GM12874 (cell line): ENCODE data around the gene CDH6.

Source experiments
- TF ChIP-seq, protein P1 (sequence below): IDR thresholded peaks from 2 replicates; pipeline ENCODE4 v1.5.1; 2011; ENCODE audit warnings: low read depth, mild to moderate bottlenecking, control low read depth, low read length, moderate library complexity; ENCODE audit not compliant: insufficient read depth

The CDH6 gene

DNA sequence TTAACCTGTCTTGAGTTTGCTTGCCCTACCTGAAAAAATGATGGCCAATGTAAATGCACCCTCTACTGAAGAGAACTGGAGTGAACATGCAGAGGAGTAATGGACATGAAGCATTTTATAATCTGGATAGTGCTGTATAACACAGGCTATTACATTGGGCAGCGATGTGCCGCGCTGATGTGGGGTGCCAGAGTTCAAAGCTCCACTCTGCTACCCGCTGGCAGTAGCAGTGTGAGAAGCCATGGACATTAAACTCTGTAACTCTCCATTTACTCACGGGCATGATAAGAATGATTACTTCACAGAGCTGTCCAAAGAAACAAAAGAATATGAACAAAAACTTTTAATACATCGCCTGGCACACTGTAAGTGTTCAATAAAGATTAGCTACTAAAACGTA is 7.5 kb upstream of the CDH6 start:
- TF ChIP-seq, protein P1, sequence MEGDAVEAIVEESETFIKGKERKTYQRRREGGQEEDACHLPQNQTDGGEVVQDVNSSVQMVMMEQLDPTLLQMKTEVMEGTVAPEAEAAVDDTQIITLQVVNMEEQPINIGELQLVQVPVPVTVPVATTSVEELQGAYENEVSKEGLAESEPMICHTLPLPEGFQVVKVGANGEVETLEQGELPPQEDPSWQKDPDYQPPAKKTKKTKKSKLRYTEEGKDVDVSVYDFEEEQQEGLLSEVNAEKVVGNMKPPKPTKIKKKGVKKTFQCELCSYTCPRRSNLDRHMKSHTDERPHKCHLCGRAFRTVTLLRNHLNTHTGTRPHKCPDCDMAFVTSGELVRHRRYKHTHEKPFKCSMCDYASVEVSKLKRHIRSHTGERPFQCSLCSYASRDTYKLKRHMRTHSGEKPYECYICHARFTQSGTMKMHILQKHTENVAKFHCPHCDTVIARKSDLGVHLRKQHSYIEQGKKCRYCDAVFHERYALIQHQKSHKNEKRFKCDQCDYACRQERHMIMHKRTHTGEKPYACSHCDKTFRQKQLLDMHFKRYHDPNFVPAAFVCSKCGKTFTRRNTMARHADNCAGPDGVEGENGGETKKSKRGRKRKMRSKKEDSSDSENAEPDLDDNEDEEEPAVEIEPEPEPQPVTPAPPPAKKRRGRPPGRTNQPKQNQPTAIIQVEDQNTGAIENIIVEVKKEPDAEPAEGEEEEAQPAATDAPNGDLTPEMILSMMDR: no peak

DNA sequence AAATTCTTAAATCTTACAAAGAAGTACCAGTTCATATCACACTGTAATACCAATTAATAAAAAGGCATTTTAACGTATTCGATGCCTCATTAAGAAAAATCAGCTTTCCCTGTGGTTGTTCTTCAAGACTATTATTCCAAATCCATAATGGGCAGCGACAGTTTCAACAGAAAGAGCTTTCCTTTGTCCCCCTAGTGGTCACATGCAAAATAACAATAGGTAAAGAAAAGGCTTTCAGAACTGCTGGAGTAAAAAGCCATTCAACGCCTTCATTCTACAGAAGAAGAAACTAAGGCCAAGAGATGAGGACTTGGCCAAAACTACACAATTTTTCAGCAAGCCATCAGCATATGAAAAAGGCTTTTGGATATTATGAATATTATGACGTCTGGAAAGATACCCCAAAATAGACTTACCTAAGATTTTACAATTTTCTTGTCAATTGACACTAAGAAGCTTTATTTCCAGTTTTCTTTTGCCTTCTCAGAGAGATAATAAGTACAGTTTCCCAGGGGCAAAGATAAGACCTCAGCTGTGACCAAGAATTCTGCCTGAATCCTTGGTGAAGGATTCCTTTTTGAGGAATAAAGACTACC is 6.7 kb upstream of the CDH6 start:
- TF ChIP-seq, protein P1: peak; percentile 69

DNA sequence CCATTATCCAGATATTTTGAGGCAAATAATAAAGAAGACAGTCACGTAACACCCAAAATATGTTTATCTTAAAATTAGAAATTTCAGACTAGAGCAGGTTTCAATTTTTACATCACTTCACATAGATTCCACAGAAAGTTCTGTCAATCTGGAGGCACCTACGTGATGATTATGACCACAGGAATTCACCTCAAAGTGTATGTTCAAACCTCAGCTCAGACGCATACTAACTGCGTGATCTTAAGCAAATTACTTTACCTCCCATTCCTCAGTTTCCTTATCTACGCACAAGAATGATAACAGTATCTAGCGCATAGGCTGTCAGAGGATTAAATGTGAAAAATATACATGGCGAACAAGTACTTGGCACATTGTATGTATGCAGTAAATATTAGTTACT is 5.9 kb upstream of the CDH6 start:
- TF ChIP-seq, protein P1: no peak

DNA sequence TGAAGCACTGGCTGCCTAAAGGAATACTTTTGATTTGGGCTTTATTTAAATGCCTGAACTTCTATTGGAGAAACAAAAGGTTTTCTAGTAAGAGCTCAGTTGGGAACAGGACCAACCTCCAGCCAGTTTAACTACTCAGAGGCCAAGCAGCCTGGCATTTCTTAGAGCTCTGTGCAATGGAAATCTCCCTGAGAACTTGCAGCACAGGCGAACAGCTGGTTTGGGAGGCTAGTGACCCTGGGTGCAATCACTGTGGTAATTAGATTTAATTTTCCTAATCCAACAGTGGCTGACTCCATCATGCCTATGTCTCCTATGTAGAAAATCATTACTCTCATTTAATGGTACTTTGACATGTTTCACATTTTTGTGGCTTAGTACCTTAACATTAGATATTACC is 1.0 kb upstream of the CDH6 start:
- TF ChIP-seq, protein P1: no peak

DNA sequence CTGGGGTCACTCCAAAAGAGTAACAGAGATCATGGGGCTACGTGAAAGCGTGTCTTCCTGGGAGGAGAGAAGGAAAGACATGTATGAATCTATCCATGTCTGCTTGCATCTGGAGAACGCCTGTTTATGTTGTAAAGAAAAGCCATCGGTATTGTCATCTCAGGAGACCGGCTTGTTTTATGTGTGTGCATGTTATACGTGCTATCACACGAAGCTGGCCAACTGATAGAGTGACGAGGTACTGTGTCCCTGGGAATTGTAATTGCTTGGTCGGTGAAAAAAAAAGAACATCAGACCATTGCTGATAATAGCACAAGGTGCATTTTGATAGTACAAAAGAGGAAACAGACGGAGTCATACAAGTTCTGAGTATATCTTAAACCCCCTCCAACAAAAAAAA is 370 bp upstream of the CDH6 start:
- TF ChIP-seq, protein P1: no peak

DNA sequence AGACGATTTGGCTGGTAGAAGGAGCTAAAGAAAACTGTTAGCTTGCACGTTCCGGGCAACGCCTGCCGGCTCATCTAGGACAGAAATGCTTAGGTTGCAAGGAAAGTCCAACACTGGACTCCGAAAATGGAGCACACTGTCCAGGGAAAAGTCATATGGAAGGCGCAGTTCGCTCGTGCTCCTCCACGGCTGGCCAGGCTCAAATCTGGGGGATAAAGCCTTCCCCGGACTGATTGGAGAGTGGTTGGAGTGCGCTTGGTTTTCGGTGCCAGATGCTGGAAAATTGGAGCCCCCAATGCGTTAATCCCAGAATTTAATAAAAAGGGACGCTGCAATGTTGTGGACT is 955 bp downstream of the CDH6 start:
- TF ChIP-seq, protein P1: no peak

DNA sequence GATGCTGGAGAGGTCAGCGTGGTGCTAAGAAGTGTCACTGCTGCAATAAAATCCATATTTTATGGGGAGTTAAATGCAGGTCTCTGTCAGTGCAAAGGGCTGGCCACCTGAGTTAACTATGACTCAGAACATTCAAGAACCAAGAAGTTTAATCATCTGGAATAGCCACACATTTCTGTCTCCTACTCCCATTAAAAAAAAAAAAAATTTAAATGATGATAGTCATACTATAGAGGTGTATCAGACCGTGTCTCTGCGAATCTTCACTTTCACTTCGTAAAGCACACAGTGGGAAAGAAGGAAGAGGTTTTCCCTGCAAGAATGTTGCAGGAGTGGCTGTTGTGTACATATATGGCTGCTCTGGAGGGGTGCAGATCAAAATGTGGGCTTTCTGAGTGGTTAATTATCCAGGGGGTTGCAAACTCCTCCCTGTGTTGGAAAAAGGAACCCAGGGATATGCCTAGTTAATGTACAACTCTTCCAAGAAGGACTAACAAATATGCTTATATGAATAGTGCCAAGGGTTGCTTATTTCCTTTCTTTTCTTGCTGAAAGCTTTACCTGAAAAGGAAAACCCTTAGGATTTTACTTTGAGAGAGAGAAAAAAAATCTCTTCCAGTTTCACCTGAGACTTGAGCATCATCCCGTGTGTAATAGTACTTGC is 1.5 kb downstream of the CDH6 start:
- TF ChIP-seq, protein P1: no peak

DNA sequence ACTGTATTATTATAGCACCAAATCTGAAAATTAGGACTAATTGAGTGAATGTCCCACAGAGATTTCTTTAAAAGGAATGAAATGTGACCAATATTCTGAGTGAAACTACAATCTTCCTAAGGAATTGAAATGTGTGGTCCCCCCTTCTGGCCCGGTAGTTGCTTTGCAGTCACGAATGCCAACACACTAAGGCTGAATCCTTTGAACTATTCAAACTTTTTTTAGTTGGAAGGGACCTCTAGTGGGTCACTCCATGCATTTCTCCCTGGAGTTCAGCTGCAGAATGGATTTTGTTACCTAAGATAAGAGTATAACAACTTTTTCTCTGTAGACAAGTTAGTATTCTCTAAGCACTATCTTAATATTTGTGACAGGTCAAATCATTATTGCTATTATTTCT is 2.8 kb downstream of the CDH6 start:
- TF ChIP-seq, protein P1: no peak
